ENCODE results near the gene CDC25B.

GRCh38 chr20:3821996-3822395, 25.9 kb downstream of the CDC25B start:
- TF ChIP-seq, protein P1, sequence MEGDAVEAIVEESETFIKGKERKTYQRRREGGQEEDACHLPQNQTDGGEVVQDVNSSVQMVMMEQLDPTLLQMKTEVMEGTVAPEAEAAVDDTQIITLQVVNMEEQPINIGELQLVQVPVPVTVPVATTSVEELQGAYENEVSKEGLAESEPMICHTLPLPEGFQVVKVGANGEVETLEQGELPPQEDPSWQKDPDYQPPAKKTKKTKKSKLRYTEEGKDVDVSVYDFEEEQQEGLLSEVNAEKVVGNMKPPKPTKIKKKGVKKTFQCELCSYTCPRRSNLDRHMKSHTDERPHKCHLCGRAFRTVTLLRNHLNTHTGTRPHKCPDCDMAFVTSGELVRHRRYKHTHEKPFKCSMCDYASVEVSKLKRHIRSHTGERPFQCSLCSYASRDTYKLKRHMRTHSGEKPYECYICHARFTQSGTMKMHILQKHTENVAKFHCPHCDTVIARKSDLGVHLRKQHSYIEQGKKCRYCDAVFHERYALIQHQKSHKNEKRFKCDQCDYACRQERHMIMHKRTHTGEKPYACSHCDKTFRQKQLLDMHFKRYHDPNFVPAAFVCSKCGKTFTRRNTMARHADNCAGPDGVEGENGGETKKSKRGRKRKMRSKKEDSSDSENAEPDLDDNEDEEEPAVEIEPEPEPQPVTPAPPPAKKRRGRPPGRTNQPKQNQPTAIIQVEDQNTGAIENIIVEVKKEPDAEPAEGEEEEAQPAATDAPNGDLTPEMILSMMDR (conservative IDR thresholded peaks at IDR 0.05), result no peak
- TF ChIP-seq ZFX (IDR thresholded peaks at IDR 0.05), result no peak
